ENCODE results near the gene NHS.

NHS gene

DNA sequence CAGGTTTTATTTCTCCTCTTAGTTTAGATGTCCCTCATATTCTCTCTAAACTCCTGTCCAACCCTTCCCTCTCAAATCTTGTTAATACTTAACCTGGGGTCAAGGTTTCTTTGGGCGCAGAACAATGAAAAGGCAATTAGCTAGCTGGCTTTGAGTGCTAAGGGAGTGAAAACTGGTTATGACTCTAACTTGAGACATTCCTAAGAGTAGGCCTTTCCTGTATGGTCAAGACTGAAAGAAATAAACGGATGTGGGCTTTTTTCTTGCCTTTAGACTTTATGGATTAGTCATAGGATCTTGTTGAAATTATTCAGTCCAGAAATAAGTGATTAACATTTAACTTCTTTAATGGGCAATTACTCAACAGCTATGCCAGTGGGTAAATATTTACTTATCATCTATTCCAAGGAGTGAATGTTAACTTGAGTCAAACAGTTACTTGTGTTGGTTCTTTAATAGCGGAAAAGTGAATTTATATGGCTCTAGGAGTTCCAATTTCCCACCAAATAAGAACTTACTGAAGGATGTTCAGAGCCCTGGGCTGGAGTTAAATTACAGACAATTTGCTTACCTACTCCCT, 220.5 kb downstream of the NHS start:
- DNase-seq = no peak

DNA sequence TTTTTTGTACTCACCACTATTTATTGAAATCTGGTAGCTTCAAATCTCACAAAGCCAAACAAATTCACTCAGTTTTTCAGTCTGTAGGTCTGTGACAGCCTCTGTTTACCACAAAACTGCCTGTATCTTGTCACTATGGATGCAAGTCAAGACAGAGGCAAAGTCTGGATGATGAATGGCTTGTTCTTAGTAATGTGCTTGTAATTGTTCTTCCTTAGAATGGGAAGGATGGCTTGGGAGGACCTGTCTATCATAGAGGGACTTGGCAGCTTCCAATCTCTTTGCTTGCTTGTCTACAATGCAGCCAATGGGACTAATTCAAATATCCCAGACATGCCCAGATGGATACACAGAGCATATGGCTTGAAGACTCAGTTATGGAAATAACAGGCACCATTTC, 221.1 kb downstream of the NHS start:
- DNase-seq = no peak

DNA sequence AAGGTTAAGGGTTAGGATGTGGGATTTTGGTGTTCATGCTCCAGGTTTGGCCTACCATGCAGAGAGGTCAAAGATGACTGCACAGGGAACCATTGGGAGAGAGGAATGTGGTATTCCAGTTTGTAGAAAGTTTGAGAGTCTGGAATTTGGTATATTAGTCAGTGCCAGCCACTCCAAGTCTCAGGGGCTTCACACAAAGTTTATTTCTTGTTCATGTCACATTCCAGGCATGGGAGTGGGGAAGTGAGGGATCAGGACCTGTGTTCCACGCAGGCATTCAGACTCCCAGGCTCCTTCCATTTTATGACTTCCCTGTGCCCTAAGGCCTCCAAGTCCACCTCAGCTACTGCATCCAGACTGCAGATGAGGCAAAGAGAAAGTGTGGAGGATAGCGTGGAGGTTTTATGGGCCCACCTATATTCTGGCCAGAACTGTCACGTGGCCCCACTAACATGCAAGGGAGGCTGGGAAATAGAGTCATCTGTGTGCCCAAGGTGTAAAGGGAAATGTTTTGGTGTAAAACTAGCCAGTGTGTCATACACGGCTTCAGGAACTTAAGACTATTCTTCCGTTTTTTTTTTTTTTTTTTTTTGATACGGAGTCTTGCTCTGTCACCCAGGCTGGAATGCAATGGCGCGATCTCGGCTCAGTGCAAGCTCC, 221.7 kb downstream of the NHS start:
- DNase-seq = no peak

DNA sequence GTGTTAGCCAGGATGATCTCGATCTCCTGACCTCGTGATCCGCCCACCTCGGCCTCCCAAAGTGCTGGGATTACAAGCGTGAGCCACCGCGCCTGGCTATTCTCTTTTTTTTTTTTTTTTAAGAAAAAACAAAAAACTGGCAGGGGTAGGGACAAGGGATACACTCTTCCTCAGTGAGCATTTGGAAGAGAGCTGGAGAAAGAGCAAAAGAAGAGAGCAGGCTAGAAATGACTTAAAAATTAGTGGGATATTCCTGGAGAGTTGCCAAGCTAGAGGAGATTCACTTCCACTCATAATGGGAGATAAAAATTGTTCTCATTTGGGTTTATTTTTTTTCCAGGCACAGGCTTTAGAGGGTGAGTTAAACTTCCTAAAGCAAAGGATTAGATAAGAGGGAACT, 222.3 kb downstream of the NHS start:
- no peak for DNase-seq

DNA sequence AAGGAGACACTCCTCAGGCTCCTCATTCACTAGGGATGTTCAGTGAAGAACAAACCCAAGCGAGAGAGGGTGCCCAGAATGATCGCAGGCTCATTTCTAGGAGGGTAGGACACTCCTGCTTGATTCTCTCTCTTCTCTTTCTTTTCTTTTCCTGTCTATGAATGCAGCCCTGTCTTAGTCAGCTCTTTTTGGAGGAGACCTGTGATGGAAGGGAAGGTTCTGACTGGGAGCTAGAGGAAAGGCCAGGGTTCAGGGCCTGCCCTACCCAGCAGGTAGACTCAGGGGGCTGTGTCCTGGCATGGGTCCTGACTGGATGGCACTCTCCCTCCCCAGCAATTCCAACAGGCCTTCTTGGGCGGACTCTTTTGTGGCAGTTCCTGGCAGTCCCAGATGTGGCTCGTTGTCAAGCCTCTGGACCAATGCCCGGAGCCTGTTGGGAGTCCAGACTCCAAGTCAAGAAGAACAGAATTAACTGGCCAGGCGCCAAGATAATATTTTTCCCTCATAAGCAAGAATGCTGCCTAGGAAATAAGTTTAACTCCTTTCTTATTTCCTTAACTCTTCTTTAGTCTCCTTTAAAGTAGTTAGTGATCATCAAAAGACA, 222.9 kb downstream of the NHS start:
- DNase-seq = no peak

DNA sequence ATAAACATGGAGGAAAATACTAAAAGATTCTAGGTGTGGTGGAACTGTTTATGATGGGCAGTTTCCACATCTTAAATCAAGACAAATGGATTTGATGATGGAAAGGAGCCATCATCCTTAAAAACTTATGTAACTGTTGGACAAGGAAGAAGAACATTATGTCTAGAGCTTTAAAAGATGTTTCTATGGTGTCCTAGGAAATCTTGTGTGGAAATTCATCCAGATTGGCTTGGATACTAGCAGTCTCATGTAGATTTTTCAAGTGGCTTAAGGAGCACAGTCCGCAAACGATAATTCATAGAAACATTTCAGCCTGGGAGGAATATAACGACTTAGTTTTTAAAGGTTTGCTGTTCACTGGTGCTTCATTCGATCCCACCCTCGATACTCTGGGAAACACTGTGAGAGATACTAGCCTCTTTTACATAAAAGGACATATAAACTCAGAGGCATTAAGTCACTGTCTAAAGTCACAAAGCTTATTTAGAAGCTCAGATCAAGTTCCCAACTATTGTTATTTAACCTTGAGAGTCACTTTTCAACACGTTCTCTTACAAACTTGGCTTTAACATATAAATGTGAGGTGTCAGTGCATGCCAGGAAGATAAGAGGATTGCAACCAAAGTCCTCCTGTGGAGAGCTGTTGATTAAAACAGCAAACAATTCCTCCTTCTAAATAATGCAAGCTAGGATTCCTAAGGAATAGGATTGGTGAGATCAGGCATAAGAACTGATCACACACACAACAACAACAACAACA, 226.6 kb downstream of the NHS start:
- DNase-seq = no peak

DNA sequence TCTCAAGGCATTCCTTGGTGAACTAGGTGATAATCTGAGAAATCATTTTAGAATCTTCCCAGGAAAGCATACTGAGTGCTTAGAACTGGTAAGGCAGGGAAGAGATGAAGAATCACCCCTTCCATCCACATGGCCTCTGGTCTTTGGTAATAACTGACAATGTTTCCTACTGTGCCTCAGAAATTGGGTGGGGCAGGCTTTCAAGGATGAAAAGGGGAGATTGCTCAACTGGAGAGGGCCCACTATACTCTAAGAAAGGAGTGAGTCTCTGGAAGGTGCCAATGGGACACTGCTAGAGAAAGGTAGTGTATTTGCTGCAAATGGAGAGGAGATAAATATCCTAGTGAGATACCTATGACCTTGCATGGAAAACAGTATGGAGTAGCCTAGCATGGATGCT, 227.2 kb downstream of the NHS start:
- no peak for DNase-seq

DNA sequence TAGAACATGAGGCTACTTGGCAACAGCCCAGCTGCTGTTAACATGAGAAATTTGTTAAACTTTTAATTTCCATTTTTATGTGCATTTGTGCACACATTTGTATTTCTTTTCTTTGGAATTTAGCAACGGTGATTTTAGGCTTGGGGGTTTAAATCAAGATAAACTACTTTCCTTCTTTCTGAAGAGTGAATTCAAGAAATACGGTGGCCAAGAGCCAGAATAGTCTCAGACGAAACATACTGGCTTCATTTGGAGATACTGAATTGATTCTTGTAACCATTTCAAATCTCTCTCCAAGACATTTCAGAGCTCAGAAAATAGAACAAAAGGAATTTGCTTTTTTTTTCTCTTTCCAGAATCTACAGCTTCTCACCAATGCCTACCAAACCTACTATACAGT, 228.2 kb downstream of the NHS start:
- no peak for DNase-seq

DNA sequence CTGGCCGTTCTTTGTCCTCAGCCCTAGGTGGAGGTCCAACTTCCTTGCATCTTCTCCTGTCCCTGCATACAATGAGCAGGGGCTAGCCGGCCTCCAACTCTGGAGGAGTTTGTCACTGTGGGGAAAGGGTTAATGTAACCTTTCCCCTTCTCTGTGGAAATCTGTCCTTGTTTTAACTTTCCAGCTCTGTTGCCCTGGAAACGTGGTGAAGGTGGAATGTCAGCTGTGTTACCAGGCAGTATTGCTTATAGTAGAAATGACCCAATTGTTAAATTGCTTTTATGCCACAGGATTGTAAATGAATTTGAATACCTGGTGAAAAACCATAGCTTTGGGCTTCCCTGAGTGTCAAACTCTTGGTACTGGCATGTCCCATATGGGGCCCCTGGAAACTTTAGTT, 230.7 kb downstream of the NHS start:
- no peak for DNase-seq

DNA sequence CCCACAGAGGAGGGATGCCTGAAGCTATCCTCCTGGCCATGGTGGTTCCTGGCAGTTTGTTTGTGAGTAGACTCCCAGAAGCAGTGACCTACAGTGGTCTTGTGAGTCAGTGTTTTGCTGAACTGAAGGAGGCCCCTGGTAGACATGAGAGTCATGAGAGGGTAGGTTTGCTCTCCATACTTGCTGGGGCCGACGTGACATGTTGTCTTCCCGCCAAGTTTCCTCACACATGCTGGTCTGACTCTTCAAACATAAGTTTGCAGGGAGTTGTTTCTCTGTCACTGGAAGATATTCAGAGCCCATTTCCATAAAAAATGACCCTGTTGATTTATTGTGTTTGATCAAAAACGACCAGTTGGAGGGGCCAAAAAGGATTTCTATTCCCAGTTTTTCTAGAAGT, 231.2 kb downstream of the NHS start:
- no peak for DNase-seq

DNA sequence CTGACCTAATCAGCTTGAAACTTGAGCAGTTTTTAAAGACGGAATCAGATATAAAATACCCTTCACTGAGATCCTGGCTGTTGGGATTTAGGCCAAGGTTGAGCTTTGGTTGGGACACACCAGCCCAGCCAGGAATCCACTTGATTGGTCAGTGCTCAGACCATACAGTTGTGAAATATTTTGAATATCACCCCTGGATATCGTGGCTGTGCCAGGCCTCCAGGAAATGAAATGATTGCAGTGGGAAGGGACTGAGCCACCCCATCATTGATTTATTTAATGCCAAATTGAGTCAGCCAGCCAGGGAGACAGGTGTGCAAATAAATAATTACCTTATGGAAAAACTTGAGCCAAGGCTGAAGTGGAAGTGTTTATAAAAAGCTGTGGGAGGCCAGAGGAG, 233.9 kb downstream of the NHS start:
- DNase-seq = no peak

DNA sequence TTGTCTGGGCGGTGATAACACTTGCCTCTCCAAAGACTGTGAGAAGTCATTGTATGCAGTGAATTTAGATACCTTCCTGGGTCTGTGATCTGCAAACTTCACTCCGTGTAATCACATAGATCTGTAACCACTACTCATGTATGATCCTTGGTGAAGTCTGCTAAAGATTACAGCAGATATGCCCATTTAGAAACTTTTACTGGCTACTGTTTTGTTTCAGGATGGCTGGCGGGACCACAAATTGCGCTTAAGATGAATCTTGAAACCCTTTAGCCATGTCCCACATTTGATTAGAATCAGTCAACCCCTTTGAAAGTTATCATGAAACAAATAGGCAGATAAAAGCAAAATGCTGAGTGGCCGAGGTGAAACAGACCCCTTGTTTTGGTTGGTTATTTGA, 235.8 kb downstream of the NHS start:
- DNase-seq = no peak

DNA sequence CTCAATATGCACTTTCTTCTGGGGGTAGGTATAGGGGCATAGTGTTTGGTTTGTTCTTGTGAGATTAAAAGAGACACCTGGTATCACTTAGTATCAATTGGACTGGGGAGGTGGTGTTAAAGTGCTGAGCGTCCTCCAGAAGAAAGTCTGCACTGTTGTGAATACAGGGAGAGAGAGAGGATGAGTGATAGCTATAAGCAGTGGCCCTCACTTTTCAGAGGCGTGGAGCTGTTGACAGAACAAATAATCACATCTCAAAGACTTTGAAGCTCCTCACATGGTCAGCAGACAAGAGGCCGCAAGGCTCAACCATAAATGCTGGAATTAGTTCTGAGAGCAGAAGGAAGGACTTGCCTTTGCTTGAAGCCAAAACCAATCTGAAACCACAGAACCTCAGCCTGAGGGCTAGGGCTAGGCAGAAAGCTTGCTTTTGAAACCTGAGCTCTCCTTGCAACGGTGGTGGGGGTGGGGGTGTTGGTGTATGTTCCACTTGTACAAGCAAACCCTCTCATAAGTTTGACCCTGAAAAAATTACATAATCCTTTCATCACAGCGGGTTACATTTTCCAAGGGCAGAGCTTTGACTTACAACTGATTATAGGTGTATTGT, 239.1 kb downstream of the NHS start:
- DNase-seq = no peak

DNA sequence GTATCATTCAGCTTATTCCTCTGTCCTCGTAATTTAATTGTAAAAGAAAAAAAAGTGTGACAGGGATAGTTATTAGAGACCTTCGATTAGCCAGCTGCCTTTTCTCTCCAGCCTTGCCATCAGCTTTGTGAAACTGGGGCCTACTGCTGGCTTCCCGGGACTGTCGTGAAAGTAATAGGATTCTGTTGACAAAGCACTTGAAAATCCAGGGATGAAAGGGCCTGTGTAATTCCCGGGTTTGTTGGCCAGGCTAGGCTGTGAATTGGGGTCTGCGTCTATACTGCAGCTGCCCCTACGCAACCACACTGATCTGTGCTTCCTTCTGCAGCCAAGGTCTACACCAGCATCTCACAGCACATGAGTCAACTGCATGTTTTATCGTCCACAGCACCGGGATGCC, 241.9 kb downstream of the NHS start:
- DNase-seq = no peak

DNA sequence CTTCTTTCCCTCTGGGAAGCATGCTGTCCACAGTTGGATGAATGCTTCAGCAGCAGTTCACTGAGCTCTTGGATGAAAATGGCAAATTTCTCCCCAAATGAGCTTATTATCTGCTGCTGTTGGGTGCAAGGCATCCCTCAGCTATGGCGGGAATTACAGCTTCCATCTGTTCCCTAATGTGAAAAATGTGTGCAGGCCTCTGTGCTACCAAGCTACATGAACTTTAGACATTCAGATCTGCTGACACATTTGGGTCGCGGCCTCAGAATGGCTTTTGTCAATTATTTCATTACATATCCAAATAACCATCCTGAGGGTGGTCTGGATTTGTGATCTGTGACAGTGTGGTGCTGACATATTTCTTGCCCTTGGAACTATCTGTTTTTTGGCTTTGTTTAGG, 242.8 kb downstream of the NHS start:
- DNase-seq = no peak

DNA sequence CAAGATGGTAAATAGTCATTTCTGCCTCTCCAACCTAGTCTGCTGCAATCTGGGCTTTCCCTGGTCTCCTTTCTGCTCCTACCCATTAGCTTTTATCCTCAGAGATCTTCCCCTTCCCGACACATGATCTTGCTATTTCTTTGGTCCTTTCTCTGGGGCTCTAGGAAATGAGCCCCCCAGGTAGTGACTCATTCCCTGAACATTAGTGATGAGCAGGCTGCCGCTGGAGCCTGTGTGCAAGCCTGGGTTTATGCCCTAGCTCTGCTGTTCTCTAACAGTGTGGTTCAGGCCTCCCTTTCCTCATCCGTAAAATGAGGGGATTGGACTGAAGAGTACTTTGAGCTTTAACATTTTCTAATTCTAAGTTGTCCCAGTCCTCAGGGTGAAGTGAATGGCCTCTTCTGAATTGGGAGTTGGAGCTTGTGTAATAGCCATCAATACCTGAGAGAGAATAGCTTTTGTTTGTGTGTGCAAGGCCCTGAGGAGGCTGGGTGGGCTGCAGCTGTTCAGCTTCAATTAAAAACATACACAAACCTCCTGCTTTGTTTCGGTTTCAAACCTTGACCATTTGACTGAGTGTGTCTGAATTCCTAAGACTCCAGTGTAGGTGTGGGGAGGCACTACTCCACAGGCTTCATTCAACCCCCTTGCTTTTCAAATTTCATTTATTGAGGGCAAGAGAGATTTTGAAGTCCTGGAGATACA, 246.7 kb downstream of the NHS start:
- no peak for DNase-seq

DNA sequence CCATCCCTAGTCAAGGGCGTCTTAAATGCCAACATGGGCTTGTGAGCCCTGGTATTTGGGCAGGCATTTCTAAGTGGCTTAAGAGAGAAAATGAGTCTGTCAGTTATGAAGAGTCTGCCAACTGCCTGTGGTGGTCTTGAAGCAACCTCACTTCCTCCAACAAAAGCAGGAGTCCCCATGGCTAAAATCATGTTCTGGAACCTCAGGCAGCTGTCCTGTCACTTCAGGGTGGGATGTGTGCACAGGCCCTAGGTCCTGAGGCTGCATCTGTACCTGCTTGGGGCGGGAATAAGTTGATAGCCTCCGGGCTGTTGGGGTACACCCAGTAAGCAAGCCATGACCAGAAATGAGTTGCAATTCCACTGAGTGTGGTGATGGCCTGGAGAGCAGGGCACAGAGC, 247.3 kb downstream of the NHS start:
- DNase-seq = no peak

DNA sequence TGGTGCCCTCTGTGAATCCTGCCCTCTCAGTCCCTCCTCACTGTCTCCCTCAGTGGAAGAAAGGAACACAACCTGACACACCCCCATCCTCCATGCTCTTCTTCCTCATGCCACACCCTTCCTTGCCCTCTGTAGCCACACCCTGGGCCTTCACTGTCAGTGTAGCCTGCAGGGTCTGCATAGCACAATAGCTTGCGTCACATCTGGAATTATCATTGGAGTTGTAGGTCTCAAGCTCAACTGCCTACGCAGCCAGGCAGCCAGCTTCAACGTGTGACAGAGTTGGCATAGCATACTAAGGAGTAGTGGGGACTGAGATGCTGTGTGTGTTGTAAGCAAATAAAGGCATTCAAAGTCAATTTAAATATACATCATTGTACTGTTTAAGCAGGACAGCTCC, 248.8 kb downstream of the NHS start:
- no peak for DNase-seq

DNA sequence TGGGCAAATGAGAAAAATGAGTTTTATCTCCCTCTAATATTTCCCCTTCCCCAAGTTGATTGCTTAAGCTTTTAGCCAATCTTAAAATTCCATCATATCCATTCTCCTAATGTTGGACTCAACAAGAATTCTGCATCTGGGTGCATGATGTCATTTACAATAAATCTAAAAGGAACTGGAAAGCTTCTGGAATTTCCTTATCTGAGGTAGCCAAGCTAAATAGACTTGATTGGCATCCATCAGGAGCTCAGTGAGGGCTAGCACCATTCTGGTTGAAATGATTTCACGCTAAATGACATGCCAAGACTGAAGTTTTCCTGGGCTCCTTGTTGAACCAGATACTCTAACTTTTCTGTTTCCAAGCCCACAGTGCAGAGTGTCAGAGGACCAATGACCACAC, 252.0 kb downstream of the NHS start:
- no peak for DNase-seq

DNA sequence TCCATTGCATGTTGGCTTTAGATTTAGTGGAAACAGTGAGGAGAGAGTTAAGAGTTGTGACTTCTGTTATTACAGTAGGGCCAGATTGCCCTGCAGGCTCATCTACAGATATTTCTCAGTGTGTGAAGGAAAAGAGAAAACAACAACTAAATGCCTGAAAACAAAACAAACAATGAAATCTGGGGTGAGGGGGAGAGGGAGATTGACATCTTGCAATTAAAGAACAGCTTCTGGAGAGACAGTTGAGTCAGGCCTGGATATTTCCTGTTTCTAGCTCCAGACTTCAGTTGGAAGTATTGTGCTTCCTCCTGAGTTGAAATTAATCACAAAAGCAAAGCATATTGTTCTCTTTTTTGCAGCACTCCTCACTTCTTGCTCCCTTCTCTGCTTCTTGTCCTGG, 254.0 kb downstream of the NHS start:
- no peak for DNase-seq

DNA sequence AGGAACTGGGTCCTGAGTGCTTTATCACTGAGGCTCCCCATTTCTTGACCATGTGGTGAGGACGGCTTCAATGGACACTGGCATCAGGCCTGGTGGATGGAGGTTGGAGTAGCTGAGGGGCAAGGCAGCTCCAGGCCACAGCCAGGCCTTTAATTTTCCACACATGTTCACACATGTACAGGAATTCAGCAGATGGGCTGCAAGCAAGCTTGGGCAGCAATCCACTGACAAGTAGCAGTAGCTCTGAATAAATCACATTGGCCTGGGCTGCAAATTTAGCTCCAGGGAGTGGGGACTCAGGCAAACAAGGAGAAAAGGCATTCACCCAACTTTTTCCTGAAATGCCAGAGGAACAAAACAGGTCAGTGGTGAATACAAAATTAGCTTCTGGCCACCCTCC, 254.5 kb downstream of the NHS start:
- no peak for DNase-seq

DNA sequence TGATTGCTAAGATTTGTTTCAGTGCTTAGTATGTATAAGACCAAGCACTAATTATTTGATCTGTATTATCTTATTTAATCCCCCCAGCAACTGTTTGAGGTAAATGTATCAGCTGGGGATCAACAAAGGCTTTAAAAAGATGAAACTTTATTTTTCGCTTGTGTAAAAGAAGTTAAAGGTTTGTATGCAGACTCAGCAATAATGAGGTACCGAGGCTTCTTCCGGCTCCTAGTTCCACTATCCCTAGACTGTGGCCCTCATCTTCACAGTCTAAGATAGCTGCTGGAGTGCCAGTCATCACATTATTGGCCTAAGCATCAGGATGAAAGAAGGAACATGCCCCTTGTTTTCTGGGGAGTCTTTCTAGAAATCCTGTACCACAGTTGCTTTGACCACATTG, 256.6 kb downstream of the NHS start:
- DNase-seq = no peak

DNA sequence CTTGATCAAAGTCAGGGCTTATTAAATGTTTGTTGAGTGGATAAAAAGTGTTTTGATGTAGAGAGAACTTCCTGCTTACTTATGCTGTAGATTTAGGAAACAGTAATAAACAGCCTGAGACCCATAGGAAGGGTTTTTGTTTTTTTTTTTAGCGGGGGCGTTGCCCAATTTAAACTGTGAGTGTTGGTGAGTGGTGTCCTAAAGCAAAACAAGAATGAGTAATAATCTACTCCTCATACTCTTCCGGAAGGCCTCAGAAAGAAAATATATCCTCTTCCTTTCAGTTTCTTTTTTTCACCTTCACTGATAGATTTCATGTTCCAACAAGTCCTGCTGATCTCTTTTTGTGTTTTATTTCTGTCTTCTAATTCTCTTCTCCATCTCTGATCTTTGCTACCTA, 257.9 kb downstream of the NHS start:
- DNase-seq = no peak
